ENCODE measurements around the gene PRDM2.

The PRDM2 gene

DNA sequence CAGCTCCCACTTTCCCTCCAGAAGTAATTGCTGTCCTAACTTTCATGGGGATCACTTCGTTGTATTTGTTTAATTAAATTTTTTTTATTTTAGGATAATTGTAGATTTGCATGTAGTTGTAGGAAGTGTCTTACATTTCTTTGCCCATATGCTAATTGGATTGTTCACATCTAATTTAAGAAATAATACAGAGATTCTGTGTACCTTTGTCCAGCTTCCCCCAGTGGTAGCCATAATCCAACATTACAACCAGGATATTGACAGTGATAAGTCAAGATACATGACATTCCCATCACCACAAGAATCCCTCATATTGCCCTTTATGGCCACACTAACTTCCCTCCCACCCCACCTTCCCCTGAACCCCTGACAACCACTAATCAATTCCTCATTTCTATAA lies 136.6 kb downstream of the PRDM2 start:
- Histone ChIP-seq H3K36me3 (ENCODE audit: control insufficient read depth in 5 of 5, insufficient read depth in 5 of 5, low read length in 5 of 5) (no peaks in the 10 kb centered on the region), H3K9ac (ENCODE audit: low read length in 5 of 5) (no peak overlapping the region), H3K4me1 (ENCODE audit: control insufficient read depth in 5 of 5, insufficient read depth in 5 of 5, low read length in 5 of 5) (no peaks in the 10 kb centered on the region), H3K27me3 (ENCODE audit: control insufficient read depth in 5 of 5, insufficient read depth in 4 of 5, low read length in 5 of 5) (peaks cover 0 to 6% (median 3%) of the 10 kb centered on the region in 5 donors), H3K9me3 (ENCODE audit: control insufficient read depth in 5 of 5, low read length in 5 of 5) (no peaks in the 10 kb centered on the region), H3K4me3 (ENCODE audit: low read depth in 1 of 5, low read length in 5 of 5) (no peak overlapping the region), H3K27ac (ENCODE audit: low read depth, low read length) (no peak overlapping the region)

- H3K4me1 ChIP-seq (ENCODE audit: control insufficient read depth in 5 of 5, insufficient read depth in 5 of 5, low read length in 5 of 5): no peaks in the 10 kb centered on the region
- no peaks in the 10 kb centered on the region for H3K9me3 ChIP-seq (ENCODE audit: control insufficient read depth in 5 of 5, low read length in 5 of 5)
- peaks cover 0 to 6% (median 3%) of the 10 kb centered on the region in 5 donors for H3K27me3 ChIP-seq (ENCODE audit: control insufficient read depth in 5 of 5, insufficient read depth in 4 of 5, low read length in 5 of 5)
- H3K9ac ChIP-seq (ENCODE audit: low read length in 5 of 5): no peak overlapping the region
- H3K27ac ChIP-seq (ENCODE audit: low read depth, low read length): no peak overlapping the region
- no peak overlapping the region for H3K4me3 ChIP-seq (ENCODE audit: low read depth in 1 of 5, low read length in 5 of 5)
- no peaks in the 10 kb centered on the region for H3K36me3 ChIP-seq (ENCODE audit: control insufficient read depth in 5 of 5, insufficient read depth in 5 of 5, low read length in 5 of 5)
These were observed 138.2 kb downstream of the PRDM2 start for GRCh38 chr1:13838236-13838635.

- H3K36me3 ChIP-seq (ENCODE audit: control insufficient read depth in 5 of 5, insufficient read depth in 5 of 5, low read length in 5 of 5): no peaks in the 10 kb centered on the region
- no peak overlapping the region for H3K27ac ChIP-seq (ENCODE audit: low read depth, low read length)
- H3K4me3 ChIP-seq (ENCODE audit: low read depth in 1 of 5, low read length in 5 of 5): no peak overlapping the region
- H3K27me3 ChIP-seq (ENCODE audit: control insufficient read depth in 5 of 5, insufficient read depth in 4 of 5, low read length in 5 of 5): peaks cover 0 to 3% (median 0%) of the 10 kb centered on the region in 5 donors
- H3K9ac ChIP-seq (ENCODE audit: low read length in 5 of 5): no peak overlapping the region
- H3K9me3 ChIP-seq (ENCODE audit: control insufficient read depth in 5 of 5, low read length in 5 of 5): no peaks in the 10 kb centered on the region
- no peaks in the 10 kb centered on the region for H3K4me1 ChIP-seq (ENCODE audit: control insufficient read depth in 5 of 5, insufficient read depth in 5 of 5, low read length in 5 of 5)
These were observed 142.5 kb downstream of the PRDM2 start for GRCh38 chr1:13842497-13842896.

- Histone ChIP-seq H3K9ac (ENCODE audit: low read length in 5 of 5) (no peak overlapping the region), H3K27me3 (ENCODE audit: control insufficient read depth in 5 of 5, insufficient read depth in 4 of 5, low read length in 5 of 5) (no peaks in the 10 kb centered on the region), H3K27ac (ENCODE audit: low read depth, low read length) (no peak overlapping the region), H3K9me3 (ENCODE audit: control insufficient read depth in 5 of 5, low read length in 5 of 5) (peaks cover 0 to 3% (median 0%) of the 10 kb centered on the region in 5 donors), H3K36me3 (ENCODE audit: control insufficient read depth in 5 of 5, insufficient read depth in 5 of 5, low read length in 5 of 5) (no peaks in the 10 kb centered on the region), H3K4me1 (ENCODE audit: control insufficient read depth in 5 of 5, insufficient read depth in 5 of 5, low read length in 5 of 5) (no peaks in the 10 kb centered on the region), H3K4me3 (ENCODE audit: low read depth in 1 of 5, low read length in 5 of 5) (no peak overlapping the region)
These were observed 151.7 kb downstream of the PRDM2 start for GRCh38 chr1:13851726-13852125.

- no peaks in the 10 kb centered on the region for H3K27me3 ChIP-seq (ENCODE audit: control insufficient read depth in 5 of 5, insufficient read depth in 4 of 5, low read length in 5 of 5)
- peaks cover 0 to 11% (median 0%) of the 10 kb centered on the region in 5 donors for H3K9me3 ChIP-seq (ENCODE audit: control insufficient read depth in 5 of 5, low read length in 5 of 5)
- H3K4me1 ChIP-seq (ENCODE audit: control insufficient read depth in 5 of 5, insufficient read depth in 5 of 5, low read length in 5 of 5): no peaks in the 10 kb centered on the region
These were observed 155.6 kb downstream of the PRDM2 start for GRCh38 chr1:13855554-13855953.

DNA sequence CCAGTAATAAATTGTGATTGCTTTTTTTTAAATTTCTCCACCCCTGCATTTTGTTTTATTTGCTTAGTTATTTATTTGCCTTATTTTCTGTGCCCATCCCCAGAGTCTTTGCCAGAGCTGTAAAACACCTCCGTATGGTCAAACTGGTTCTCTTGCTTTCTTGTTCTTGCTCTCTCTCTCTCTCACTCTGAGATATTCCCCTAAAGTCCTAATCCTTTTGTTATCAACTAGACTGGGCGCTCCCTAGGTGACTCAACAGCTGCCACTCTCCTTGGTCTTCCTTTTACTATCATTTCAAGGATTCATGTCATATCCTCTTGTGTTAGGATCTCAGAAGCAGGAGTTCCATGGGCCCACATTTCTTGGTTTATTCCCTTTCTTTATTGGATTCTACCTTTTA lies 160.0 kb downstream of the PRDM2 start:
- Histone ChIP-seq H3K4me3 (ENCODE audit: low read depth in 1 of 5, low read length in 5 of 5) (no peak overlapping the region), H3K9ac (ENCODE audit: low read length in 5 of 5) (no peak overlapping the region), H3K4me1 (ENCODE audit: control insufficient read depth in 5 of 5, insufficient read depth in 5 of 5, low read length in 5 of 5) (peaks cover 0 to 4% (median 3%) of the 10 kb centered on the region in 5 donors), H3K27me3 (ENCODE audit: control insufficient read depth in 5 of 5, insufficient read depth in 4 of 5, low read length in 5 of 5) (no peaks in the 10 kb centered on the region), H3K36me3 (ENCODE audit: control insufficient read depth in 5 of 5, insufficient read depth in 5 of 5, low read length in 5 of 5) (no peaks in the 10 kb centered on the region), H3K9me3 (ENCODE audit: control insufficient read depth in 5 of 5, low read length in 5 of 5) (peaks cover 0 to 11% (median 0%) of the 10 kb centered on the region in 5 donors), H3K27ac (ENCODE audit: low read depth, low read length) (no peak overlapping the region)

More at GRCh38 chr1:13855554-13855953, 155.6 kb downstream of the PRDM2 start:
- Histone ChIP-seq H3K9ac (ENCODE audit: low read length in 5 of 5) (no peak overlapping the region), H3K36me3 (ENCODE audit: control insufficient read depth in 5 of 5, insufficient read depth in 5 of 5, low read length in 5 of 5) (no peaks in the 10 kb centered on the region), H3K27ac (ENCODE audit: low read depth, low read length) (no peak overlapping the region), H3K4me3 (ENCODE audit: low read depth in 1 of 5, low read length in 5 of 5) (no peak overlapping the region)

DNA sequence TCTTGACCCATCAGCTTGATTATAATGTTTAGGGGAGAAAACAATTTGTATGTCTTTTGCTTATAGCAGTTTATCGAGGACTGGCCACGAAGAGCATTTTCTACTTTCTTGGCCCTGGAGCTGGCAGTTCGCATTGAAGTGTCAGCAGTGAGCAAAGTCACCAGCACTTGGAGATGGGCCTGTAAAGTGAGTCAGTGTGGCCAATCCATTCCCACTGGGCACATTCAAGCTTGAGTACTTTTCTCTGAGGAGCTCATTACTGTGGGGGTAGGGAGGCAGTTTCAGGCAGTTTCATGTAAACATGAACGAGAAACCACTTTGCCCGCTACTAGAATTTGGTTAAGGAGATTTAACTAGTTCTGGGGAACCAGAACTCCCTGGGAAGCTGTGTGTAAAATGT lies 164.8 kb downstream of the PRDM2 start:
- Histone ChIP-seq H3K4me1 (ENCODE audit: control insufficient read depth in 5 of 5, insufficient read depth in 5 of 5, low read length in 5 of 5) (peaks cover 0 to 4% (median 3%) of the 10 kb centered on the region in 5 donors), H3K36me3 (ENCODE audit: control insufficient read depth in 5 of 5, insufficient read depth in 5 of 5, low read length in 5 of 5) (no peaks in the 10 kb centered on the region), H3K9ac (ENCODE audit: low read length in 5 of 5) (no peak overlapping the region), H3K27me3 (ENCODE audit: control insufficient read depth in 5 of 5, insufficient read depth in 4 of 5, low read length in 5 of 5) (peaks cover 0 to 7% (median 0%) of the 10 kb centered on the region in 5 donors), H3K9me3 (ENCODE audit: control insufficient read depth in 5 of 5, low read length in 5 of 5) (no peaks in the 10 kb centered on the region), H3K4me3 (ENCODE audit: low read depth in 1 of 5, low read length in 5 of 5) (no peak overlapping the region), H3K27ac (ENCODE audit: low read depth, low read length) (no peak overlapping the region)

DNA sequence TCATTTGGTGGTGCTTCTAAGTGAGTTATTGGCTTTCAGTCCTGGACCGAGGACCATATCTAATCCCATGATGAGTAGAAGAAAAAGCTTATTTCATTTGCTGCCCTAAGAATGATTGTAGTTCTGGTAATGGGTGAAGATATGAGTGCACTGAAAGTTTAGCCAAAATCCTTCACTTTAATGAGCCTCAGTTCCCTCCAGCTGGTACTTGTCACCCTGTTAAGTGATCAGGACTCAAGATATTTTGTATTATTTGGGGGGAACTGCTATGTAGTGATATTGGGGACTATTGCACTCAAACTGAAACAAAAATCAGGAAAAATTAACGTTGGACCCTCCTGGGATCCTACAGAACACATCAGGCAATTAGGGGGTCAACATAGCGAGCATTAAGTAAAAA lies 165.9 kb downstream of the PRDM2 start:
- Histone ChIP-seq H3K27ac (ENCODE audit: low read depth, low read length) (no peak overlapping the region), H3K36me3 (ENCODE audit: control insufficient read depth in 5 of 5, insufficient read depth in 5 of 5, low read length in 5 of 5) (no peaks in the 10 kb centered on the region), H3K9ac (ENCODE audit: low read length in 5 of 5) (no peak overlapping the region), H3K4me3 (ENCODE audit: low read depth in 1 of 5, low read length in 5 of 5) (no peak overlapping the region), H3K9me3 (ENCODE audit: control insufficient read depth in 5 of 5, low read length in 5 of 5) (no peaks in the 10 kb centered on the region), H3K27me3 (ENCODE audit: control insufficient read depth in 5 of 5, insufficient read depth in 4 of 5, low read length in 5 of 5) (peaks cover 0 to 7% (median 0%) of the 10 kb centered on the region in 5 donors), H3K4me1 (ENCODE audit: control insufficient read depth in 5 of 5, insufficient read depth in 5 of 5, low read length in 5 of 5) (peaks cover 0 to 4% (median 3%) of the 10 kb centered on the region in 5 donors)

GRCh38 chr1:13867603-13868002 lies 167.6 kb downstream of the PRDM2 start:
- Histone ChIP-seq H3K27me3 (ENCODE audit: control insufficient read depth in 5 of 5, insufficient read depth in 4 of 5, low read length in 5 of 5) (peaks cover 0 to 7% (median 0%) of the 10 kb centered on the region in 5 donors), H3K36me3 (ENCODE audit: control insufficient read depth in 5 of 5, insufficient read depth in 5 of 5, low read length in 5 of 5) (no peaks in the 10 kb centered on the region), H3K4me3 (ENCODE audit: low read depth in 1 of 5, low read length in 5 of 5) (no peak overlapping the region)

GRCh38 chr1:13869172-13869797 lies 169.3 kb downstream of the PRDM2 start:
- no peak overlapping the region for H3K27ac ChIP-seq (ENCODE audit: low read depth, low read length)
- H3K9ac ChIP-seq (ENCODE audit: low read length in 5 of 5): no peak overlapping the region
- no peaks in the 10 kb centered on the region for H3K36me3 ChIP-seq (ENCODE audit: control insufficient read depth in 5 of 5, insufficient read depth in 5 of 5, low read length in 5 of 5)
- peaks cover 0 to 6% (median 0%) of the 10 kb centered on the region in 5 donors for H3K9me3 ChIP-seq (ENCODE audit: control insufficient read depth in 5 of 5, low read length in 5 of 5)
- no peak overlapping the region for H3K4me3 ChIP-seq (ENCODE audit: low read depth in 1 of 5, low read length in 5 of 5)
- H3K4me1 ChIP-seq (ENCODE audit: control insufficient read depth in 5 of 5, insufficient read depth in 5 of 5, low read length in 5 of 5): peaks cover 0 to 4% (median 3%) of the 10 kb centered on the region in 5 donors
- peaks cover 0 to 7% (median 0%) of the 10 kb centered on the region in 5 donors for H3K27me3 ChIP-seq (ENCODE audit: control insufficient read depth in 5 of 5, insufficient read depth in 4 of 5, low read length in 5 of 5)

More at GRCh38 chr1:13867603-13868002, 167.6 kb downstream of the PRDM2 start:
- H3K9ac ChIP-seq (ENCODE audit: low read length in 5 of 5): no peak overlapping the region
- peaks cover 0 to 3% (median 0%) of the 10 kb centered on the region in 5 donors for H3K9me3 ChIP-seq (ENCODE audit: control insufficient read depth in 5 of 5, low read length in 5 of 5)
- no peak overlapping the region for H3K27ac ChIP-seq (ENCODE audit: low read depth, low read length)
- H3K4me1 ChIP-seq (ENCODE audit: control insufficient read depth in 5 of 5, insufficient read depth in 5 of 5, low read length in 5 of 5): peaks cover 0 to 4% (median 3%) of the 10 kb centered on the region in 5 donors
